GM18517 (cell line): ENCODE data around the gene TVP23A.
"Not testable (repeated sequence)": the region's sequence is repeated elsewhere in the genome, so short reads cannot be mapped to it uniquely, and the experiment has no call there.

Experiments used
- ATAC-seq: cut with Tn5 transposase; IDR thresholded peaks from one replicate; pipeline ENCODE4 v1.9.1; 2021; ENCODE audit warnings: mild to moderate bottlenecking, moderate library complexity; ENCODE audit not compliant: unreplicated experiment

TVP23A gene

DNA sequence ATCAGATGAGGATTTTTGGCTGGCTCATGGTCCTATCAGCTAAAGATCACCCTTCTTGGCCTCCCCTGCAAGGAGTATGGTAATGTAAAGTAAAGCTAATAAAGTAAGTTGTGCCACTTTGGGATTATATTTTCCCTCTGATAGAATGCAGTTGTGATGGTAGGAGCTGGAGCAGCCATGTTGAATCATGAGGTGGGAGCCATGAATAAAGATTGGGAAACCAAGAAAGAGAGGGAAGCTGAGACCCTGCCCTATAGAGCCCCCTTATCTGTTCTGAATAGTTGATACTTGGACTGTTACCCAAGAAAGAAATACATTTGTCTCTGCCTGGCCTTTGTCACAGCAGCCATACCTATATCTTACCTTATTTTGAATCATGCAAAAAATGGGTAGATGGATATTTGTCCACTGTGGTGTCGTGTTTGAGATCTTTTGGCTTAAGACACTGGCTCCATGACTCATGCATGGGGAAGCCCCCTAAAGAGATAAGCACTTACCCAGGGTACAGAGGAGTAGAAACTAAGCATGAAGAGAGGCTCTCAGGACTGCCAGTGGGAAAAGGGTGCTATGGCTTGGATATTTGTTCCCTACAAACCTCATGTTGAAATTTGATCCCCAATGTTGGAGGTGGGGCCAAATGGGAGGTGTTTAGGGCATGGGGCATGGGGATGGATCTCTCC lies 17.7 kb upstream of the TVP23A start:
- ATAC-seq, result no peak

DNA sequence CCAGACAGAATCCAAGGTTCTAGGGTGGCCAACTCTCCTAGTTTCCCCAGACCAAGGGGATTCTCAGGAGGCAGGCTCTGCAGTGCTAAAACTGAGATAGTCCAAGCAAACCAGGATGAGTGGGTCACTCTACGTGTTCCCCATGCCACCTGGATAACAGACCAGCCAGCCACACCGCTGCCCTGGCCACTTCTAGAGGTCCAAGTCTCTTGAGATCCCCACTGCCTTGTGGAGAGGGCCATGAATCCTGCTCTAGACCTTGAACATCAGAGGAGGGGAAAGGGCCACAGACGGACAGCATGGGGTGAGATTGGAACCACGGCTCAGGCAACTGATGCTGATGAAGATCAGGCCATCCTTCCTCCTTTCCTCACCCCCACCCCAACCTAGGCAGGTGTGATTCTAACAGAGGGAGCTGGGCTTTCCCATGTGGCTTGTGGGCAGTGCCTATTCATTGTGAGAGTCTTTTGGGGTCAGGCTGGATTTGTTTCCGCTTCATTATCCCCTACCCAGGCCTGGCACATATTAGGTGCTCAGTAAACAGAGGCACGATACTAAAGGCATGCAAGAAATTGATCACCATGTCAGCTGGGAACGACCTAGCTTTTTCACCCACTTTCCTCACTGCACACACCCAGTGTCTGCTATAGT lies 16.8 kb upstream of the TVP23A start:
- ATAC-seq, result peak; percentile 53

- no peak for ATAC-seq
These were observed 16.2 kb upstream of the TVP23A start for GRCh38 chr16:10834766-10835165.

GRCh38 chr16:10834130-10834529 lies 15.5 kb upstream of the TVP23A start:
- ATAC-seq, result no peak

- no peak for ATAC-seq
These were observed 14.7 kb upstream of the TVP23A start for GRCh38 chr16:10833271-10833670.

DNA sequence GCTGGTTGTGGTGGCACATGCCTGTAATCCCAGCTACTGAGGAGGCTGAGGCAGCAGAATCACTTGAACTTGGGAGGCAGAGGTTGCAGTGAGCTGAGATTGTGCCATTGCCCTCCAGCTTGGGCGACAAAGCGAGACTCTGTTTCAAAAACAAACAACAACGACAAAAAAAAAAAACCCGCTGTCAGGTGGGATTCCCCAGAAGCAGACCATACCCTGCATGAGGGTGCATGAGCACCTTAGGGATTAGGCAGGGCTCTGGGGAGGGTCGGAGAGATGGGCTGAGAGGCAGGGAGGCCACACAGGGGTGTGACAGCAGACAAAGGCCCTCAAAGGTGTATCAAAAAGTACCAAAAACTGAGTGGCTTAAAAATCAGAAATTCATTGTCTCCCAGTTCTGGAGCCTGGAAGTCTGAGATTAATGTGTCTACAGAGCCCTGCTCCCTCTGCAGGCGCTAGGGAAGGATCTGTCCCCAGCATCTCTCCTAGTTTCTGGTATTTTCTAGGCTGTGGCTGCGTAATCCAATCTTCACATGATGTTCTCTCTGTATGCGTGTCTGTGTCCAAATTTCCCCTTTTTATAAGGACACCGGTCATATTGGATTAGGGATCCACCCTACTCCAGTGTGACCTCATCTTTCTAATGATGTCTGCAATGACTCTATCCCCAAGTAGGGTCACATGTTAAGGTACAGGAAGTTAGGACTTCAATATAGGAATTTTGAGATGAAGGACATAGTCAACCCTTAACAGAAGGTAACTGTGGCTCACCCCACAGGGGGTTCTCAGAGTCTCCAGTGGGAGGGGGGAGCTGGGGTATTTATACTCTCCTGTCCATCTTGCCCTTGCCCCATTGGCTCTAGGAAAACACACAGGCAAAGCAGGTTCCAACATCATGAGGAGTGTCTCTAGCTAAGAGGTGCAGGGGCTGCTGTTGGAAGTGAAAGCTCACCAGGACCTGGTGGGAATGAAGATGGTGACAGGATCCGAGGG lies 13.6 kb upstream of the TVP23A start:
- no peak for ATAC-seq

DNA sequence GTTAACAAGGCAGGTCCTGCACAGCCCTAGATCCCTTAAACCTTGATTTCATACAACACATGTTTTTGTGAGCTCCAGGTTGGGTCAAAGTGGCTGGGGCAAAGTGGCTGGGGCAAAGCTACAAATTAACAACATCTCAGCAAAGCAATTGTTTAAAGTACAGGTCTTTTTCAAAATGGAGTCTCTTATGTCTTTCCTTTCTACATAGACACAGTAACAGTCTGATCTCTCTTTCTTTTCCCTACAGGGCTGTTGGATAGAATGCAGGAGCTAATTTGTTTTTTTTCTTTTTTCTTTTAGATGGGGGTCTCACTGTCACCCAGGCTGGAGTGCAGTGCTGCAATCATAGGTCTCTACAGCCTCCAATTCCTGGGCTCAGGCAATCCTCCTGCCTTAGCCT lies 11.6 kb upstream of the TVP23A start:
- not testable (repeated sequence) for ATAC-seq

DNA sequence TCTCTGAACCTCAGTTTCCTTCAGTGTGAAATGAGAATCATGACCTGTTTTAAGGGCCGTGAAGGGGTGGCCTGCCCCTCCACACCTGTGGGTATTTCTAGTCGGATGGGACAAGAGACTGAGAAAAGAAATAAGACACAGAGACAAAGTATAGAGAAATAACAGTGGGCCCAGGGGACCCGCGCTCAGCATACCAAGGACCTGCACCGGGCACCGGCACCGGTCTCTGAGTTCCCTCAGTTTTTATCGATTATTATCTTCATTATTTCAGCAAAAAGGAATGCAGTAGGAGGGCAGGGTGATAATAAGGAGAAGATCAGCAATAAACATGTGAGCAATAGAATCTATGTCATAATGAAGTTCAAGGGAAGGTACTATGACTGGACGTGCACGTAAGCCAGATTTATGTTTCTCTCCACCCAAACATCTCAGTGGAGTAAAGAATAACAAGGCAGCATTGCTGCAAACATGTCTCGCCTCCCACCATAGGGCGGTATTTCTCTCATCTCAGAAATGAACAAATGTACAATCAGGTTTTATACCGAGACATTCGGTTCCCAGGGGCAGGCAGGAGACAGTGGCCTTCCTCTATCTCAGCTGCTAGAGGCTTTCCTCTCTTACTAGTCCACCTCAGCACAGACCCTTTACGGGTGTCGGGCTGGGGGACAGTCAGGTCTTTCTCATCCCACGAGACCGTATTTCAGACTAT lies 10.9 kb upstream of the TVP23A start:
- ATAC-seq, result not testable (repeated sequence)

DNA sequence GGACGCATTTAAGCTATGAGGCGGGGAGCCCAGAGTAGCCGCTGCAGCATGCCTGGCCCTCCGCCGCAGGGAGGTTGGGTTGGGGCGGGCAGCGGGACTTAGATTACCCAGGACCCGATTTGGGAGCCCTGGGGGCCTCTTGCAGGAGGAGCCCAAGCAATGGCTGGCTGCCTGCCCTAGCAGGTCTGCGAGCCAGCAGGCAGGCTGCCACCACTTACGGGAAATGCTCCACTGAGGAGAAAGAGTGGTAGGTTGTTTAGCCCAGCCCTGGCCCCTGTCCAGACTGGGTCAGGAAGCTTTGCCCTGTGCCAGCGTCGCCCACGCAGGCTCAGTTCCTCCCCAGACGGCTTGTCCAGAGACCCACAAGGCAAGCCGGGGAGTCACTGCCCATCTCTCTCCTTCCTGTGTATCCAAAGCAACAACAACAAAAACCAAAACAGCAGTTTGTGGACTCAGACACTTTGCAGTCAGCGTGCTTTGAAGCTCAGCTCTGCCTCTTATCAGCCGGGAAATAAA lies 10.3 kb upstream of the TVP23A start:
- ATAC-seq, result no peak

DNA sequence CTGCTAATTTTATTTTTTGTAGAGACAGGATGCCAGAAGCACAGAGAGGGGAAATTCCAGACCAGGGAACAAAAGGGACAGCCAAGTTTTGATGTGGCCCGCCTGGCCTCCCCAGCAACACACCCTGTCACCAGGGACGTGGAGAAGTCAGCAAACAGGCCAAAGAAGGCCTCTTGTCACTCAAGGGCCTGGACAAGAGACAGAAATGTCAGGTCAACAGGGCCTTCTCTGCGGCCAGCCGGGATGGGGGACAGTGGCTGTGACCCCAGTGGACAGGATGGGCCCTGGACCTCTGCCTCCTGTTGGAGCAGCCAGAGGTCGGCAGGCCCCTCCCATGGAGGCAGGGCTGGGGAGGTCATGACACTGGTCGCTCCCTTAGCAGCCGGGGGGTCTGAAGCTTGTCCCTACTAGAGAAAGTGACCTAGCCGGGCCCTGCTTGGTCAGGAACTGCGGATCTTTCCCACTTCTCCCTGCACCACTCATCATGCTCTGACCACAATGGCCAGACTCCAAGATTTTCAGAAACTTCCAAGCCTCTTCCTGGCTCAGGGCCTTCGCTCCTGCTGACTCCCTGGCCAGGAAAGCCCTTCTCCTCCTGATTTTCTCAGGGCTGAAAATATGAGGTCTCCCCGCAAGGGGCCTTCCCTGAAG lies 9.2 kb upstream of the TVP23A start:
- ATAC-seq, result no peak

- no peak for ATAC-seq
These were observed 5.7 kb upstream of the TVP23A start for GRCh38 chr16:10824111-10824893.

GRCh38 chr16:10822702-10823101 lies 4.1 kb upstream of the TVP23A start:
- no peak for ATAC-seq

DNA sequence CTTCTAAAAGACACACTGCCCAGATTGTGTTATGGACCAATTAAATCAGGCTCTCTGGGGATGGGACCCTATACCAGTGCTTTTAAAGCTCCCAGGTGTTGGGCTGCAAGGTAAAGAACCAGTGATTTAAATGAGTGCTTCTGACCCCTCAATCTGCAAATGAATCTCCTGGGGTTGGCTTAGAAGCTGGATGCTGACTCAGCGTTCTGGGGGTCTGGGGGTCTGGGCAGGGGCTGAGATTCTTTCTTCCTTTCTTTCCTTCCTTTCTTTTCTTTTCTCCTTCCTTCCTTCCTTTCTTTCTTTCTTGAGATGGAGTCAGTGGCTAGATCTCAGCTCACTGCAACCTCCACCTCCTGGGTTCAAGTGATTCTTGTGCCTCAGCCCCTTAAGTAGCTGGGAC lies 2.0 kb upstream of the TVP23A start:
- ATAC-seq, result no peak

- ATAC-seq, result no peak
These were observed 1.1 kb downstream of the TVP23A start for GRCh38 chr16:10817514-10817913.

DNA sequence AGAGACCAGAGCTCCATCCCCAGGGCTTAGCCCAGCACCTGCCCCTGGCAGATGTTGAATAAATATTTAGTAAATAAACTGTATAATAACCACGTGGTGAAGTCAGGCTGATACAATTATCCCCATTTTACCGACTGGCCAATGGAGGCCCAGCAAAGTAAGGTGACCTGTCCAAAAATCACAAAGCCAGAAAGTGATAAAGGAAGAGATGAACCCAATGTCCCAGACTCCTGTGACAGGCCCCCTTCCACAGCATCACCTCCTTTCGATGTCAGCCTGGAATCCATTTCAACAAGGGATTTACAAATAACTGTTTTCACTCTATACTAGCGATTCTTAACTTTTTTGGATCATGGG lies 5.5 kb downstream of the TVP23A start:
- ATAC-seq, result no peak

DNA sequence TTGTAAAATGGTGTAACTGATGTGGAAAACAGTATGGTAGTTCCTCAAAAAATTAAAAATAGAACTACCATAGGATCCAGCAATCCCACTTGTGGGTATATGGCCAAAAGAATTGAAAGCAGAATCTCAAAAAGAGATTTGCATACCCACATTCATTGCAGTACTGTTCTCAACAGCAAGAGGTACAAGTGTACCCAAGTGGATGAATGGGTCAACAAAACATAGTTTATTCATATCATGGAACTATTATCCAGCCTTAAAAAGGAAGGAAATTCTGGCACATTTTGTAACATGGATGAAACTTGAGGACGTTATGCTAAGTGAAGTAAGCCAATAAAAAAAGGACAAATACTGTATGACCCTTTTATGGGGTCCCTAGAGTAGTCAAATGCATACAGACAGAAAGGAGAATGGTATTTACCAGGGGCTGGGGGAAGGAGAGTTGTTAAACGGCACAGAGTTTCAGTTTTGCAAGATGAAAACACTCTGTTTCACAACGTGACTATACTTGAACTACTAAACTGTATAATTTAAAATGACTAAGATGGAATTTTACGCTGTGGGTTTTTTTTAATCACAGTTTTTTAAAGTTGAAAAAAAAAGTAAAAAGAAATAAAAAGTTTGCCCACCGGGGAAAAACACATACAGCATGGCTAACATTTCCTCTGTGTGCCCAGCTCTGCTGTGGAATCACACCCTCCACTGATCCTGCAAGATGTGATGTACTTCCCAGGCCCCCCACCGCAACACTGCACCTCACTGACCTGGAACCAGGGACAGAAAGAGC lies 6.1 kb downstream of the TVP23A start:
- peak; percentile 80 for ATAC-seq

GRCh38 chr16:10809706-10810105 lies 8.9 kb downstream of the TVP23A start:
- ATAC-seq, result no peak

DNA sequence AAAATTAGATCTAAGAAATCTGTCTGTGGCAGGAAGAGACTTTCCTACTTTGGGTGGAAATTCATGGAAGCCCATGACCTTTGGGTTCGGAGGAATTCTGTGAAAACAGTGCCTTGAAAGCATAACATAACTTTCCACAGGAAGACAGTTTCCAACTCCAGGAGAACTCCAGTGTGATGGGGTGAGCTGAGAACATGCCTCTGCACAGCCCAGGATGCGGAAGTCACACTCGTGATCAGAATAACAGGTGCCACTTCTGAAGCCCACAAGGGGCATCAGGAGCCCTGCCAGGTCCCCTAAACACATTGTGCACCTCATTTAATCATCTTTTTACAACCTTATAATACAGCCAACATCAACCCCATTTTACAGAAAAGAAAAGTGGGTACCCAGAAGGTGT lies 9.7 kb downstream of the TVP23A start:
- no peak for ATAC-seq

- ATAC-seq, result no peak
These were observed 10.4 kb downstream of the TVP23A start for GRCh38 chr16:10808218-10808617.
